AG10803 (cell line): Measurements from ENCODE around the gene ZBTB7A.
A peak's percentile ranks its signal among the peaks of the same experiment; 100 is the strongest.

ENCODE experiments used
- DNase-seq: peaks from one replicate; pipeline ENCODE4 v3.0.0; 2010; ENCODE audit warnings: low read depth
- H3K4me3 ChIP-seq: 2 replicates; pipeline ENCODE4 v1.5.1; 2011; ENCODE audit warnings: mild to moderate bottlenecking, low read length, control low read depth
- CTCF ChIP-seq: conservative IDR thresholded peaks from 2 replicates; pipeline ENCODE4 v1.5.1; 2011; ENCODE audit warnings: mild to moderate bottlenecking, low read length, control low read depth, inconsistent platforms

The ZBTB7A gene

GRCh38 chr19:4109626-4109945 lies 42.9 kb upstream of the ZBTB7A start:
- TF ChIP-seq CTCF = no peak
- H3K4me3 ChIP-seq = no peak overlapping the region
- no peak for DNase-seq

- H3K4me3 ChIP-seq = no peak overlapping the region
- TF ChIP-seq CTCF = no peak
- no peak for DNase-seq
These were observed 42.3 kb upstream of the ZBTB7A start for GRCh38 chr19:4108767-4109625.

- peak; percentile 26 for DNase-seq
- H3K4me3 ChIP-seq = no peak overlapping the region
- TF ChIP-seq CTCF = no peak
These were observed 36.4 kb upstream of the ZBTB7A start for GRCh38 chr19:4103080-4103433.

- no peak for TF ChIP-seq CTCF
These were observed 35.8 kb upstream of the ZBTB7A start for GRCh38 chr19:4102339-4103079.

GRCh38 chr19:4101496-4101770 lies 34.7 kb upstream of the ZBTB7A start:
- no peak for DNase-seq
- H3K4me3 ChIP-seq = no peak overlapping the region
- no peak for TF ChIP-seq CTCF

More at GRCh38 chr19:4102339-4103079, 35.8 kb upstream of the ZBTB7A start:
- no peak for DNase-seq
- H3K4me3 ChIP-seq = no peak overlapping the region

GRCh38 chr19:4100647-4101495 lies 34.2 kb upstream of the ZBTB7A start:
- no peak for DNase-seq
- no peak overlapping the region for H3K4me3 ChIP-seq
- no peak for TF ChIP-seq CTCF
